Calu3 (cell line): ENCODE data around the gene KBTBD6. TPM values are rescaled to one million over a fixed set of nuclear protein-coding genes. Genes with fewer than 3 reads are reported as not detected.

ENCODE experiments used
- BruUV-seq: library from RNA; stranded (reverse); fragments of 400-500 nt; replicated peaks from 2 replicates; lab custom pipeline; 2021; lab: Mats Ljungman, UMichigan
- CTCF ChIA-PET: fragments of 300-600 bp; sonication (Branson Sonifier 250); formaldehyde crosslinking; loops from one replicate; lab custom pipeline; 2022; ENCODE audit warnings: antibody characterized with exemption; lab: Charles Lee
- DNase-seq: peaks from one replicate; pipeline ENCODE4 v3.0.0; 2022
- H3K27ac Mint-ChIP-seq: one replicate; pipeline ENCODE4 v1.8.0; 2022; ENCODE audit warnings: mixed read lengths; ENCODE audit not compliant: unreplicated experiment
- H3K27me3 Mint-ChIP-seq: one replicate; pipeline ENCODE4 v1.8.0; 2022; ENCODE audit warnings: mixed read lengths; ENCODE audit not compliant: unreplicated experiment
- H3K36me3 Mint-ChIP-seq: one replicate; pipeline ENCODE4 v1.8.0; 2022; ENCODE audit warnings: mild to moderate bottlenecking, moderate library complexity, mixed read lengths; ENCODE audit not compliant: insufficient read depth, unreplicated experiment
- H3K4me1 Mint-ChIP-seq: one replicate; pipeline ENCODE4 v1.8.0; 2022; ENCODE audit warnings: mild to moderate bottlenecking, low read depth, mixed read lengths; ENCODE audit not compliant: unreplicated experiment
- H3K4me3 Mint-ChIP-seq: one replicate; pipeline ENCODE4 v1.8.0; 2022; ENCODE audit warnings: mild to moderate bottlenecking, low read depth, moderate library complexity, mixed read lengths; ENCODE audit not compliant: unreplicated experiment
- H3K9me3 Mint-ChIP-seq: one replicate; pipeline ENCODE4 v1.8.0; 2022; ENCODE audit warnings: low read depth, mixed read lengths; ENCODE audit not compliant: unreplicated experiment
- intact Hi-C: fragments of 100-400 bp; cut with micrococcal nuclease; formaldehyde crosslinking; loops from one replicate; pipeline ENCODE4 v1.10.0; 2022; ENCODE audit not compliant: unreplicated experiment
- total RNA-seq: library from RNA; stranded (reverse); gene quantifications from 2 replicates; pipeline ENCODE4 v1.2.3, GENCODE V29; 2022
- TF ChIP-seq, protein P1 (sequence below): fragments of 200-600 bp; IDR thresholded peaks from one replicate; pipeline ENCODE4 v1.8.0; 2022; ENCODE audit warnings: antibody characterized with exemption; ENCODE audit not compliant: unreplicated experiment

The KBTBD6 gene
- total RNA-seq, 1 experiment from 2014 or later = 6.9 TPM

DNA sequence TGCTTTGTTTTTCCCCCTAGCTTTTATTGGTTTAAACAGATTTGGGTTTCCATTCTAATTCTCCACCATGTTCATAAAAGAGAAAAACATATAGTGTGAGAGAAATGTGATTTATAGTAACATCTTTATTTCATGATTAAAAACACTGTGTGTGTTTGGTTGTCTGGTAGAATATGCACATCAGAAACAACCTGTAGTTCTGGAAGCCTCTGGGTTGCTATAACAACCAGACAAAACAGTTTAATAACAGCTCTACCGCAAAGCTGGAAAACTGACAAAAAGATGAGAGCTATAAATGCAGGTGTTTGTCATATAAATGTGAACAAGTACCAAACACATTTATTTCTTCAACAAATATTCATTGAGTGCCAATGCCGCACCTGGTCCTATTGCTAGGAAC is 9.8 kb downstream of the KBTBD6 start:
- BruUV-seq = no TSS peak
- intact Hi-C loops = no loop called here
- no peaks in the 10 kb centered on the region for H3K27me3 Mint-ChIP-seq
- H3K27ac Mint-ChIP-seq = no peak overlapping the region
- CTCF ChIA-PET = no interaction called here
- DNase-seq = no peak
- H3K4me1 Mint-ChIP-seq = no peaks in the 10 kb centered on the region
- H3K36me3 Mint-ChIP-seq = no peaks in the 10 kb centered on the region
- no peaks in the 10 kb centered on the region for H3K9me3 Mint-ChIP-seq
- TF ChIP-seq, protein P1, sequence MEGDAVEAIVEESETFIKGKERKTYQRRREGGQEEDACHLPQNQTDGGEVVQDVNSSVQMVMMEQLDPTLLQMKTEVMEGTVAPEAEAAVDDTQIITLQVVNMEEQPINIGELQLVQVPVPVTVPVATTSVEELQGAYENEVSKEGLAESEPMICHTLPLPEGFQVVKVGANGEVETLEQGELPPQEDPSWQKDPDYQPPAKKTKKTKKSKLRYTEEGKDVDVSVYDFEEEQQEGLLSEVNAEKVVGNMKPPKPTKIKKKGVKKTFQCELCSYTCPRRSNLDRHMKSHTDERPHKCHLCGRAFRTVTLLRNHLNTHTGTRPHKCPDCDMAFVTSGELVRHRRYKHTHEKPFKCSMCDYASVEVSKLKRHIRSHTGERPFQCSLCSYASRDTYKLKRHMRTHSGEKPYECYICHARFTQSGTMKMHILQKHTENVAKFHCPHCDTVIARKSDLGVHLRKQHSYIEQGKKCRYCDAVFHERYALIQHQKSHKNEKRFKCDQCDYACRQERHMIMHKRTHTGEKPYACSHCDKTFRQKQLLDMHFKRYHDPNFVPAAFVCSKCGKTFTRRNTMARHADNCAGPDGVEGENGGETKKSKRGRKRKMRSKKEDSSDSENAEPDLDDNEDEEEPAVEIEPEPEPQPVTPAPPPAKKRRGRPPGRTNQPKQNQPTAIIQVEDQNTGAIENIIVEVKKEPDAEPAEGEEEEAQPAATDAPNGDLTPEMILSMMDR = no peak
- H3K4me3 Mint-ChIP-seq = no peak overlapping the region

DNA sequence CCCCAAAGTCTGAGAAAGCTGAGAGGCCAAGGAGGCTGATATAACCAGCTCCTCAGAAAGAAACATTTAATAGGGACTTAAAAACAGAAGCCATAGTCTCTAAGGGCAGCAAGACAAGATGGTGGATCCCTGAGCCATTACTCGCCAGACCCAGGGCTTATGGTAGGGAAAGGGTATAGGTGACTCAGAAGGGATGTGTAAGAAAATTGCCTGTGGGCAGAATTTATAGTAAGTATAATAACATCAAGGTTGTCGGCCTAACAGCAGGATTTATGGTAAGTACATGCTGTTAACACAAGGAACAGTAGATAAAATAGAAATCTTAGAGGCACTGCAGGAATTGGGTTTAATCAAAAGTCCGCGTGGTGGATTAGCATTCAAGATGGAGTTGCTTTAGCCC is 14.7 kb downstream of the KBTBD6 start:
- no peak for DNase-seq
- TF ChIP-seq, protein P1 = no peak
- no TSS peak for BruUV-seq
- Mint-ChIP-seq H3K9me3 (no peaks in the 10 kb centered on the region), H3K4me3 (no peak overlapping the region), H3K27me3 (no peaks in the 10 kb centered on the region), H3K36me3 (no peaks in the 10 kb centered on the region), H3K27ac (no peak overlapping the region), H3K4me1 (no peaks in the 10 kb centered on the region)
- intact Hi-C loops = no loop called here
- CTCF ChIA-PET = interaction anchor here (0.6 kb wide), 1 partner anchor 131 kb away, joined by 5 read pairs; no protein-coding TSS in a partner anchor

DNA sequence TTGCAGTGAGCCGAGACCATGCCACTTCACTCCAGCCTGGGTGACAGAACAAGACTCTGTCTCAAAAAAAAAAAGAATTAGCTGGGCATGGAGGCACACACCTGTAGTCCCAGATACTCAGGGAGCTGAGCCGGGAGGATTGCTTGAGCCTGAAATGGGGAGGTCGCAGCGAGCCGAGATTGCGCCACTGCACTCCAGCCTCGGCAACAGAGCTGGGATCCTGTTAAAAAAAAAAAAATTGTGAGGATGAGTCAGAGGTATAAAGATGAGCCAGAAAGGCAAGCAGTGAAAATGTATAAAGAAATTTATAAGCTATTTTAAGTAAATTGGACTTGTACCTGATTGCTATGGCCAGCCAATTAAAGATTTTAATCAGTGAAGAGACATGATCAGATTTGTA is 21.1 kb downstream of the KBTBD6 start:
- Mint-ChIP-seq H3K27ac (no peak overlapping the region), H3K9me3 (no peaks in the 10 kb centered on the region), H3K4me1 (no peaks in the 10 kb centered on the region), H3K36me3 (no peaks in the 10 kb centered on the region), H3K4me3 (no peak overlapping the region), H3K27me3 (no peaks in the 10 kb centered on the region)
- TF ChIP-seq, protein P1 = no peak
- no TSS peak for BruUV-seq
- intact Hi-C loops = no loop called here
- CTCF ChIA-PET = interaction anchor here (0.7 kb wide), 1 partner anchor 422 kb away, joined by 3 read pairs; no protein-coding TSS in a partner anchor
- DNase-seq = no peak

DNA sequence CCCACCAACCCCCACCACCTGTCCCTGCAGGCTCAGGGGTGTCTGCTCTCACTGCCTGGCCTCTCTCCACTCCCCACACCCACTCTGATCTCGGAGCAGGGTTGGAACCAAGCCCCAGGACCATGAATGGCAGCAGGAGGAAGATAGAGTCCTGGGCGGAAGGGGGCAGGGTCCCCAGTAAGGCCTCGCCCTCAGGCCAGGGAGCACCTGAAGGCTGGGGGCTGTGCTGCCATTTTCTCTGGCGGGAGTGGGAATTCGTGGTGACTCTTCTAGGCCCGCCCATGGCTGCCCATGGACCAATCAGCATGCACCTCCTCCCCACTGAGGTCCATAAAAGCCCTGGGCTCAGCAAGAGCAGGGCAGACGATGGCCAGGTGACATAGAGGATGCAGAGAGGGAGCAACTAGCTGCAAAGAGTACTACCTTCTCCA is 25.0 kb downstream of the KBTBD6 start:
- no peaks in the 10 kb centered on the region for H3K4me1 Mint-ChIP-seq
- no TSS peak for BruUV-seq
- no peaks in the 10 kb centered on the region for H3K36me3 Mint-ChIP-seq
- DNase-seq = no peak
- no peaks in the 10 kb centered on the region for H3K27me3 Mint-ChIP-seq
- H3K27ac Mint-ChIP-seq = no peak overlapping the region
- CTCF ChIA-PET = no interaction called here
- TF ChIP-seq, protein P1 = no peak
- intact Hi-C loops = no loop called here
- no peaks in the 10 kb centered on the region for H3K9me3 Mint-ChIP-seq
- no peak overlapping the region for H3K4me3 Mint-ChIP-seq
